Measurements from ENCODE around the gene C1orf141.

C1orf141 gene

DNA sequence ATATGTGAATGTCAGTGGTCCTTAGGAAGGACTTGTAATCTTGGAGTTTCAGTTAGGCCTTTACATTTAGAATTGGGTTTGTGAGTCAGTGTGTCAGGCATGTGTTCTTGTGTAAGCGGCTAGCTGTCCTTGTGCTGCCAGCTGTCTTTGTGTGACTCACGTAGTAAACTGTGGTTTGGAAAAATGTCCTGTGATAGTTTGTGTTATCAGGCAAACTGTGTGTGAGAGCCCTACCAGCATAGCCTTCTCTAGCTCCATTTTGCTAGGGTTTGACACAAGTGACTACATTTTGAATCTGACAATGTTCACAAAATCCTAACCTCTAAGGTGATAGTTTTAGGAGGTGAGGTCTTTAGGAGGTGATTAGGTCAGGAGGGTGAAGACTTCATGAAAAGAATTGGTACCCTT, 74.0 kb downstream of the C1orf141 start:
- POLR2A ChIA-PET, result no interaction called here
- DNase-seq (ENCODE audit: extremely low spot score), result no peak

GRCh38 chr1:67059346-67059745, 75.4 kb downstream of the C1orf141 start:
- ChIA-PET CTCF (no interaction called here), POLR2A (no interaction called here)
- TF ChIP-seq SUZ12 (IDR thresholded peaks at IDR 0.05), result no peak
- no peak for DNase-seq (ENCODE audit: extremely low spot score)

More for the DNA sequence above, 74.0 kb downstream of the C1orf141 start:
- TF ChIP-seq FOXK2 (IDR thresholded peaks at IDR 0.05), result no peak
- CTCF ChIA-PET, result no interaction called here

GRCh38 chr1:67058761-67059160, 76.0 kb downstream of the C1orf141 start:
- no peak for TF ChIP-seq ELF4 (IDR thresholded peaks at IDR 0.05)
- TF ChIP-seq HDGF (IDR thresholded peaks at IDR 0.05; ENCODE audit: borderline replicate concordance), result no peak
- no peak for TF ChIP-seq FOXK2 (IDR thresholded peaks at IDR 0.05)
- no peak for TF ChIP-seq BHLHE40 (IDR thresholded peaks at IDR 0.05; ENCODE audit: borderline replicate concordance)
- TF ChIP-seq L3MBTL2 (conservative IDR thresholded peaks at IDR 0.05), result no peak
- TF ChIP-seq, protein P1, sequence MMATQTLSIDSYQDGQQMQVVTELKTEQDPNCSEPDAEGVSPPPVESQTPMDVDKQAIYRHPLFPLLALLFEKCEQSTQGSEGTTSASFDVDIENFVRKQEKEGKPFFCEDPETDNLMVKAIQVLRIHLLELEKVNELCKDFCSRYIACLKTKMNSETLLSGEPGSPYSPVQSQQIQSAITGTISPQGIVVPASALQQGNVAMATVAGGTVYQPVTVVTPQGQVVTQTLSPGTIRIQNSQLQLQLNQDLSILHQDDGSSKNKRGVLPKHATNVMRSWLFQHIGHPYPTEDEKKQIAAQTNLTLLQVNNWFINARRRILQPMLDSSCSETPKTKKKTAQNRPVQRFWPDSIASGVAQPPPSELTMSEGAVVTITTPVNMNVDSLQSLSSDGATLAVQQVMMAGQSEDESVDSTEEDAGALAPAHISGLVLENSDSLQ (IDR thresholded peaks at IDR 0.05), result no peak
- no peak for TF ChIP-seq ZNF384 (IDR thresholded peaks at IDR 0.05)
- TF ChIP-seq SUZ12 (IDR thresholded peaks at IDR 0.05), result no peak
- TF ChIP-seq FOXM1 (IDR thresholded peaks at IDR 0.05; ENCODE audit: borderline replicate concordance), result no peak
- TF ChIP-seq TARDBP (IDR thresholded peaks at IDR 0.05), result no peak
- TF ChIP-seq LEF1 (IDR thresholded peaks at IDR 0.05; ENCODE audit: borderline replicate concordance), result no peak
- no peak for TF ChIP-seq FOXA1 (IDR thresholded peaks at IDR 0.05)
- no peak for TF ChIP-seq CTBP1 (IDR thresholded peaks at IDR 0.05; ENCODE audit: borderline replicate concordance)
- TF ChIP-seq NFRKB (IDR thresholded peaks at IDR 0.05), result no peak
- no peak for TF ChIP-seq SP1 (IDR thresholded peaks at IDR 0.05)
- ChIA-PET CTCF (no interaction called here), POLR2A (interaction anchor here (0.6 kb wide), 1 partner anchor 16 kb away, joined by 3 read pairs; no protein-coding TSS in a partner anchor)
- no peak for DNase-seq (ENCODE audit: extremely low spot score)

DNA sequence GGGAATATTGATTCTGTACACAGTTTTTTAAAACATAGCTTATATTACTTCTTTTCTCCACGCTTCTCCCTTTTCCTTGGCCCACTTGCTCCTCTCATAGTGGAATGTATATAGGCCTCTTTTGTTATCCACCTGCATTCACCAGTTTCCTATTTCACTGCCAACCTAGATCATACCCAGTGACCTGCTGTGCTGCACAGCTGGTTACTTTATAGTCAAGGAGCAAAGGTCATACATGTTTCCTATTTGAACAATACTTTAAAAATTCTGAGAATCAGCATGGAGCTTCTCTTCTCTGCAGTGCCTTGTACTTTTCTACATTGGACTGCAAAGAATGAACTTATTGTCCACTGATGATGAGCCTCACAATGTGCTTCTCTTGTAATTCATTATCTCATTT, 76.5 kb downstream of the C1orf141 start:
- CTCF ChIA-PET, result no interaction called here
- TF ChIP-seq NFRKB (IDR thresholded peaks at IDR 0.05), result no peak
- no peak for TF ChIP-seq ARNT (IDR thresholded peaks at IDR 0.05)
- no peak for TF ChIP-seq HDGF (IDR thresholded peaks at IDR 0.05; ENCODE audit: borderline replicate concordance)
- no peak for TF ChIP-seq CTBP1 (IDR thresholded peaks at IDR 0.05; ENCODE audit: borderline replicate concordance)
- TF ChIP-seq FOXA1 (IDR thresholded peaks at IDR 0.05), result no peak
- no peak for TF ChIP-seq ELF4 (IDR thresholded peaks at IDR 0.05)
- no peak for TF ChIP-seq FOXK2 (IDR thresholded peaks at IDR 0.05)
- TF ChIP-seq SUZ12 (IDR thresholded peaks at IDR 0.05), result no peak
- TF ChIP-seq FOXM1 (IDR thresholded peaks at IDR 0.05; ENCODE audit: borderline replicate concordance), result no peak
- TF ChIP-seq L3MBTL2 (conservative IDR thresholded peaks at IDR 0.05), result no peak
- no peak for TF ChIP-seq LEF1 (IDR thresholded peaks at IDR 0.05; ENCODE audit: borderline replicate concordance)
- TF ChIP-seq BHLHE40 (IDR thresholded peaks at IDR 0.05; ENCODE audit: borderline replicate concordance), result no peak
- TF ChIP-seq, protein P1 (IDR thresholded peaks at IDR 0.05), result no peak
- POLR2A ChIA-PET, result interaction anchor here (0.6 kb wide), 1 partner anchor 17 kb away, joined by 3 read pairs; no protein-coding TSS in a partner anchor
- DNase-seq (ENCODE audit: extremely low spot score), result no peak

DNA sequence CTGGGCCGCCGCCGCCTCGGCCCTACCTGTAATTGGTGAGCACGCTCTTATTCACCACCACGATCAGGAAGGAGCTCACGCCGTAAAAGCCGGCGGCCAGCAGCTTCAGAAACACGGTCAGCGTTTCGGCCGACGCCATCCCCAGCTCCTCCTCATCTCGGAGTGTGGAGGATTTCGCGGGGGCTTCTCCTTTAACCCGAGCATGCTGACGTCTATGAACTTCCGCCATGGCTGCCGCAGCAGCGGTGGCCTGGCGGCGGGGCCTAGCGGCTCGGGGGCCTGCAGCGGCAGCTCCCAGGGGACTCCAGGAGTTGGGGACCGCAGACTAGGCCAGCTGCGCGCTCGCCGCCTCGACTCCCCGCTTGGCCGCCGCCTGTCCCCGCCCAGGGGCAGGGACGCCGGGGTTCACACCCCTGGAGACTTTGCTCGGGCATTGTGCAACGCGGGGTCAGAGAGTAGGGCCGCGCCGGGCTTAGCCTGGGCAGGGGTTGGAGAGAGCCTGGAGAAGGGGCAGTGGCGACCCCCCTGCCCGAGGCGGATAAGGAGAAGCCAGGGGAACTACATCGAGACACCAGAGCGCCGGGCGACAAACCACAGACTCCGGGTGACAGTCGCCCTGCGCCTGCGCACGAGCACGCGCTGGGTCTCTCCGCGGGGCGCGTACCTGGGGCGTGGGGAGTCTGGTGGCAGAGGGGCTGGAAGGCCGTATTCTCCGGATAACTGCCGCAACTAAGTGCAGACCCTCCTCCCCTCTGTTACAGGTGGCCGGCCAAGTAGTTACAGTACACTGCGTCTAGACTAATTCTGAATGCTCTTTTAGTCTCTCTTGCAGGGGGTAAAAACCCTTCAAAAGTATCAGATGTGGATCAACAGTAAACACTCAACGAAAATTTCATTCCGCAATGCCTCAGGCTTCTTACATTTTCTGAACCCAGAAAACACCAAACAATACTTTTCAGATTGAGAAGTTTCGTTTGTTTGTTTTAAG, 80.7 kb downstream of the C1orf141 start, which contains the start of gene SLC35D1:
Gene SLC35D1 (minus strand): TSS at position 364 of the 988 bp plus-strand sequence. CDS start 135 bp downstream, at position 229.
- peak; percentile 97 for DNase-seq (ENCODE audit: extremely low spot score)
- ChIA-PET POLR2A (interaction anchor here (0.6 to 1.5 kb wide), 12 partner anchors 13 to 130 kb away, joined by 3 to 9 read pairs (median 4); partner anchors contain the start of genes DNAI4 and MIER1), CTCF (interaction anchor here (0.5 to 0.7 kb wide), 2 partner anchors 76 to 95 kb away, joined by 3 to 6 read pairs; no protein-coding TSS in a partner anchor)
- TF ChIP-seq SP1 (IDR thresholded peaks at IDR 0.05), result no peak
- no peak for TF ChIP-seq HDGF (IDR thresholded peaks at IDR 0.05; ENCODE audit: borderline replicate concordance)
- no peak; the same call in 1 of the 2 replicates for TF ChIP-seq CTBP1 (IDR thresholded peaks at IDR 0.05; ENCODE audit: borderline replicate concordance)
- TF ChIP-seq ARNT (IDR thresholded peaks at IDR 0.05), result 0 out of 2 replicates have a peak, but pooled peaks have one; percentile 16
- no peak for TF ChIP-seq SUZ12 (IDR thresholded peaks at IDR 0.05)
- TF ChIP-seq L3MBTL2 (conservative IDR thresholded peaks at IDR 0.05), result peak; percentile 87
- peak; percentile 55; the same call in 1 of the 2 replicates for TF ChIP-seq FOXM1 (IDR thresholded peaks at IDR 0.05; ENCODE audit: borderline replicate concordance)
- TF ChIP-seq BHLHE40 (IDR thresholded peaks at IDR 0.05; ENCODE audit: borderline replicate concordance), result no peak
- TF ChIP-seq FOXA1 (IDR thresholded peaks at IDR 0.05), result no peak
- TF ChIP-seq NFRKB (IDR thresholded peaks at IDR 0.05), result no peak
- TF ChIP-seq, protein P1 (IDR thresholded peaks at IDR 0.05), result no peak
- 0 out of 2 replicates have a peak, but pooled peaks have one; percentile 40 for TF ChIP-seq LEF1 (IDR thresholded peaks at IDR 0.05; ENCODE audit: borderline replicate concordance)
- TF ChIP-seq ELF4 (IDR thresholded peaks at IDR 0.05), result peak; percentile 46; the same call in 1 of the 2 replicates
- no peak for TF ChIP-seq ZNF384 (IDR thresholded peaks at IDR 0.05)

DNA sequence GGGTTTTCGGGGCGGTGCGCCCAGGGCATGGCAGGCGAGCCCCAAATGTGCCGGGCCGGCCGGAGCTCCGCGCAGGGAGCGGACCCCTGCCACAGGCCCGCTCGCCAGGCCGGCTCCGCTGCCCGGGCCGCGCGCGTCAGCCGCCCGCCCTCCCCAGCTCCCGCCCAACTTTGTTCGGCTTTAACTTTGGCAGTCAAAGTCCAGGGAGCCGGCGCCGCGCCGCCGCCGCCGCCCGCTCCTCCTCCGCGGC, 81.3 kb downstream of the C1orf141 start:
- ChIA-PET CTCF (interaction anchor here (0.5 to 0.7 kb wide), 2 partner anchors 76 to 96 kb away, joined by 3 to 6 read pairs; no protein-coding TSS in a partner anchor), POLR2A (interaction anchor here (0.6 to 1.5 kb wide), 12 partner anchors 12 to 129 kb away, joined by 3 to 9 read pairs (median 4); partner anchors contain the start of genes DNAI4 and MIER1)
- TF ChIP-seq ARNT (IDR thresholded peaks at IDR 0.05), result no peak
- no peak for TF ChIP-seq FOXA1 (IDR thresholded peaks at IDR 0.05)
- TF ChIP-seq NFRKB (IDR thresholded peaks at IDR 0.05), result no peak
- no peak for TF ChIP-seq FOXM1 (IDR thresholded peaks at IDR 0.05; ENCODE audit: borderline replicate concordance)
- TF ChIP-seq BHLHE40 (IDR thresholded peaks at IDR 0.05; ENCODE audit: borderline replicate concordance), result no peak
- no peak for TF ChIP-seq FOXK2 (IDR thresholded peaks at IDR 0.05)
- TF ChIP-seq ZNF384 (IDR thresholded peaks at IDR 0.05), result no peak
- TF ChIP-seq CTBP1 (IDR thresholded peaks at IDR 0.05; ENCODE audit: borderline replicate concordance), result no peak
- peak; percentile 71 for DNase-seq (ENCODE audit: extremely low spot score)
